Activated naive CD4-positive, alpha-beta T cell treated with anti-CD3 and anti-CD28 coated beads for 36 hours (primary cell): ENCODE results near the gene UGT1A3. TPM values are rescaled to one million over a fixed set of nuclear protein-coding genes. Genes with fewer than 3 reads are reported as not detected.
"Not testable (repeated sequence)": the region's sequence is repeated elsewhere in the genome, so short reads cannot be mapped to it uniquely, and the experiment has no call there.

ENCODE experiments used
- CTCF ChIA-PET: fragments of 350-600 bp; sonication (Branson Sonifier 250); formaldehyde crosslinking; loops from one replicate; lab custom pipeline; 2021; ENCODE audit warnings: antibody characterized with exemption; lab: Charles Lee
- DNase-seq: peaks from one replicate; pipeline ENCODE4 v3.0.0-alpha.2; 2020
- H3K27ac Mint-ChIP-seq: one replicate; pipeline ENCODE4 v1.8.0; 2021; ENCODE audit warnings: mild to moderate bottlenecking, mixed read lengths
- H3K27me3 Mint-ChIP-seq: one replicate; pipeline ENCODE4 v1.8.0; 2021; ENCODE audit warnings: low read depth, mixed read lengths
- H3K36me3 Mint-ChIP-seq: one replicate; pipeline ENCODE4 v1.8.0; 2021; ENCODE audit warnings: low read depth, mixed read lengths
- H3K4me1 Mint-ChIP-seq: one replicate; pipeline ENCODE4 v1.8.0; 2021; ENCODE audit warnings: low read depth, mixed read lengths
- H3K4me3 Mint-ChIP-seq: one replicate; pipeline ENCODE4 v1.8.0; 2021; ENCODE audit warnings: mild to moderate bottlenecking, moderate library complexity, mixed read lengths
- H3K9me3 Mint-ChIP-seq: one replicate; pipeline ENCODE4 v1.8.0; 2021; ENCODE audit warnings: mixed read lengths
- intact Hi-C: fragments of 100-400 bp; cut with micrococcal nuclease; formaldehyde crosslinking; loops from one replicate; pipeline ENCODE4 v1.15.1; 2023
- total RNA-seq, 2 experiments: library from RNA; stranded (reverse); gene quantifications; one replicate each; pipeline ENCODE4 v1.2.3, GENCODE V29; 2021

UGT1A3 gene
- total RNA-seq, 2 experiments from 2014 or later = not detected

DNA sequence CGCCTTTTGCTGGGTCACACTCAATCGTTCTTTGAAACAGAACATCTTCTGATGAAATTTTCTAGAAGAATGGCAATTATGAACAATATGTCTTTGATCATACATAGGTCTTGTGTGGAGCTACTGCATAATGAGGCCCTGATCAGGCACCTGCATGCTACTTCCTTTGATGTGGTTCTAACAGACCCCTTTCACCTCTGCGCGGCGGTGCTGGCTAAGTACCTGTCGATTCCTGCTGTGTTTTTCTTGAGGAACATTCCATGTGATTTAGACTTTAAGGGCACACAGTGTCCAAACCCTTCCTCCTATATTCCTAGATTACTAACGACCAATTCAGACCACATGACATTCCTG, 15.6 kb upstream of the UGT1A3 start:
- intact Hi-C loops = no loop called here
- CTCF ChIA-PET = no interaction called here
- Mint-ChIP-seq H3K36me3 (no peaks in the 10 kb centered on the region), H3K27ac (no peak overlapping the region), H3K9me3 (no peaks in the 10 kb centered on the region), H3K4me3 (no peak overlapping the region), H3K27me3 (peaks cover 12% of the 10 kb centered on the region), H3K4me1 (no peaks in the 10 kb centered on the region)
- no peak for DNase-seq

DNA sequence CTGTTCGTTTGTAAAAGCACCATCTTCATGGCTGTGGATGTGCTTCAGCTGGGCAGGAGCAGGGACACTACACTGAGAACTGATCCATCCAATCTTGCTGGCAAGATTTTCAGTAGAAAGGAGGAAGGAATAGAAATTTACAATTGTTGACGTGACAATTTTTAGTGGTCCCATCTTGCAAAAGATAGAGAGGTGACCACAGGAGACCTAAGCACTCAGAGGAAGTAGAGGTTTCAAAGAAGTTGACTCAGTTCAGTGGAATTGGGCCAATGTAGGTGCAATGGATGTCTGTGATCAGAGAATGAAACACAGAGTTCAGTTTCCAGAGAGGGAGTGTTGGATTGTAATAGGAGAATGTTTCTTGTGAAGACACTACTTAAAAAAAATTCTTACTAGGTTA, 14.7 kb upstream of the UGT1A3 start:
- H3K9me3 Mint-ChIP-seq = no peaks in the 10 kb centered on the region
- H3K27me3 Mint-ChIP-seq = peaks cover 15% of the 10 kb centered on the region
- intact Hi-C loops = no loop called here
- H3K4me3 Mint-ChIP-seq = no peak overlapping the region
- H3K36me3 Mint-ChIP-seq = no peaks in the 10 kb centered on the region
- no peaks in the 10 kb centered on the region for H3K4me1 Mint-ChIP-seq
- CTCF ChIA-PET = no interaction called here
- no peak for DNase-seq
- no peak overlapping the region for H3K27ac Mint-ChIP-seq

DNA sequence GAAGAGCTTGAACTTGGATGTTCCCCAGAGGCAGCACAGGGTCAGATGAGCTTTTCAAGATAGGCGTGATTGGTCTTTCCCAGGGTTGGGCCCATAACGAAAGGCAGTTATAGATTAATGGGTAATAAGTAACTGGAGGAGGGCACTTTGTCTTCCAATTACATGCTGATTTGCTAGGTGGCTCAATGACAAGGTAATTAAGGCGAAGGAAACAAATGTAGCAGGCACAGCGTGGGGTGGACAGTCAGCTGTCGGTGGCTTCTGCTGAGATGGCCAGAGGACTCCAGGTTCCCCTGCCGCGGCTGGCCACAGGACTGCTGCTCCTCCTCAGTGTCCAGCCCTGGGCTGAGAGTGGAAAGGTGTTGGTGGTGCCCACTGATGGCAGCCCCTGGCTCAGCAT, 10.3 kb upstream of the UGT1A3 start, which contains the start of gene UGT1A4:
TSS of gene UGT1A4 (plus strand) at position 185 of the 400 bp plus-strand sequence. CDS start at position 270, 85 bp downstream.
- Mint-ChIP-seq H3K36me3 (no peaks in the 10 kb centered on the region), H3K9me3 (no peaks in the 10 kb centered on the region), H3K27me3 (peaks cover 15% of the 10 kb centered on the region), H3K4me3 (no peak within 1 kb of the TSS), H3K4me1 (no peaks in the 10 kb centered on the region), H3K27ac (no peak within 1 kb of the TSS)
- intact Hi-C loops = no loop called here
- CTCF ChIA-PET = no interaction called here
- no peak for DNase-seq

DNA sequence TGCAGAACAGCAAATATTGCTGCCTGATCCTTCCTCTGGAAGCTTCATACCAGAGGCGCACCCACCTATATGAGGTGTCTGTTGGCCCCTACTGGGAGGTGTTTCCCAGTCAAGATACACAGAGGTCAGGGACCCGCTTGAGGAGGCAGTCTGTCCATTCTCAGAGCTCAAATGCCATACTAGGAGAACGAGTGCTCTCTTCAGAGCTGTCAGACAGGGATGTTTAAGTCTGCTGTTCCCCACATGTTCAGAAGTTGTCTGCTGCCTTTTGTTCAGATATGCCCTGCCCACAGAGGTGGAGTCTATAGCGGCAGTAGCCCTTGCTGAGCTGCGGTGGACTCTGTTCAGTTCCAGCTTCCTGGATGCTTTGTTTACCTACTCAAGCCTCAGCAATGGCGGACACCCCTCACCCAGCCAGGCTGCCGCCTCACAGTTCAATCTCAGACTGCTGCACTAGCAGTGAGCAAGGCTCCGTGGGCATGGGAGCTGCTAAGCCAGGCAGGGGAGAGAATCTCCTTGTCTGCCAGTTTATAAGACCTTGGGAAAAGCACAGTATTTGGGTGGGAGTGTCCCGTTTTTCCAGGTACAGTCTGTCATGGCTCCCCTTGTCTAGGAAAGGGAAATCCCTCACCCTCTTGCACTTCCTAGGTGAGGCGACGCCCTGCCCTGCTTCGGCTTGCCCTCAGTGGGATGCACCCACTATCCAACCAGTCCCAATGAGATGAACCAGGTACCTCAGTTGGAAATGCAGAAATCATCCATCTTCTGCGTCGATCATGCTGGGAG, 8.2 kb downstream of the UGT1A3 start:
- H3K27ac Mint-ChIP-seq, intact Hi-C loops, CTCF ChIA-PET, H3K4me1 Mint-ChIP-seq, DNase-seq, H3K9me3 Mint-ChIP-seq, H3K36me3 Mint-ChIP-seq, H3K4me3 Mint-ChIP-seq: not testable (repeated sequence)
- H3K27me3 Mint-ChIP-seq = peaks cover 10% of the 10 kb centered on the region

DNA sequence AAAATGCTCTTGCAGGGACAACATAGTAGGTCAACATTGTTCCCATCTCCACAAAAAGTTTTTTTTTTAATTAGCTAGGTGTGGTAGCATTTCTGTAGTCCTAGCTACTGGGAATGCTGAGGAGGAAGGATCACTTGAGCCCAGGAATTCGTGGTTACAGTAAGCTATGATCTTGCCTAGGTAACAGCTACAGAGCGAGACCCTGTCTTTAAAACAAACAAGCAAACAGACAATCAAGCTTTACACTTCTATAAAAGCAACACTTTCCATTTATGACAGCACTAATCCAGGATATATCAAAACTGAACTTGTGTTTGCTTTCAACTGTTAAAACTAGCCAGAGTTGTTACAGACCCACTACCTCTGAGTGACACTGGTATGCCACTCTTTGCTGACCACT, 12.0 kb downstream of the UGT1A3 start:
- Mint-ChIP-seq H3K4me3 (no peak overlapping the region), H3K36me3 (no peaks in the 10 kb centered on the region), H3K27ac (no peak overlapping the region), H3K9me3 (no peaks in the 10 kb centered on the region), H3K4me1 (no peaks in the 10 kb centered on the region), H3K27me3 (peaks cover 8% of the 10 kb centered on the region)
- no peak for DNase-seq
- intact Hi-C loops = no loop called here
- CTCF ChIA-PET = interaction anchor here (0.7 kb wide), 1 partner anchor 783 kb away, joined by 3 read pairs; no protein-coding TSS in a partner anchor

DNA sequence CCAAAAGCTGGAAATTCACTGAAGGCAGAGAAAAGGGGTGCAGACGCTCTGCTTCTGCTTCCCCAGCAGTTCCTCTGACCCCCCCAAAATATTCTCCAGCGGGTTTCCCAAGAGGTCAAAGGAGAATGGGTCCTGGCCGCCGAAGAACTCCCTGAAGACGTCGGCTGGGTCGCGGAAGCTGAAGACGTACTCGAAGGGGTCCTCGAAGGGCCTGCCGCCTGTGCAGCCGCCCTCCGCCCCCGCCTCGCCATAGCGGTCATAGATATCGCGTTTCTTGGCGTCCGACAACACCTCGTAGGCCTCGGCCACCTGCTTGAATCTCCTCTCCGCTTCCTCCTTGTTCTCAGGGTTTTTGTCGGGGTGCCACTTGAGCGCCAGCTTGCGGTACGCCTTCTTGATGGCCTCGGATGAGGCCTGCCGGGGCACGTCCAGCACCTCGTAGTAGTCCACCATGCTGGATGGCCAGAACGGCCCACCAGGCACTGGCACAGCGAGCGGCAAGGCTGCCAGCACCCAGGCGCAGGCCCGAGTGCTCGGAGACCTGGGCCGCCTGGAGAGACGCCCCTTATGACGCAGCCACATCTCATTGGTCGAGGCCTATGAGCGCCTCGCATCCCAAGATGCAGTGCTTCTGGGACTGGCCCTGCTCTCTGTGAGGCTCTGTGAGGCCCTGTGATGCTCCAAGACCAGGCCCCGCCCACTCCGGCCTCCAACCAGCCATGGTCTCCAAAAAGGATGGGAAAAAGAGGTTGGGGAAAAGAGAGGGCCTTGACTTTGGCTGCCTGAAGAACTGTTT, 14.8 kb downstream of the UGT1A3 start:
- intact Hi-C loops = no loop called here
- no peak overlapping the region for H3K27ac Mint-ChIP-seq
- CTCF ChIA-PET = no interaction called here
- no peaks in the 10 kb centered on the region for H3K4me1 Mint-ChIP-seq
- no peaks in the 10 kb centered on the region for H3K9me3 Mint-ChIP-seq
- H3K4me3 Mint-ChIP-seq = no peak overlapping the region
- H3K36me3 Mint-ChIP-seq = no peaks in the 10 kb centered on the region
- peaks cover 7% of the 10 kb centered on the region for H3K27me3 Mint-ChIP-seq
- DNase-seq = no peak

GRCh38 chr2:233745073-233745755, 16.4 kb downstream of the UGT1A3 start:
- H3K4me3 Mint-ChIP-seq = no peak overlapping the region
- CTCF ChIA-PET = no interaction called here
- no peaks in the 10 kb centered on the region for H3K36me3 Mint-ChIP-seq
- intact Hi-C loops = no loop called here
- no peak for DNase-seq
- no peaks in the 10 kb centered on the region for H3K4me1 Mint-ChIP-seq
- H3K27ac Mint-ChIP-seq = no peak overlapping the region
- peaks cover 7% of the 10 kb centered on the region for H3K27me3 Mint-ChIP-seq
- peaks cover 1% of the 10 kb centered on the region for H3K9me3 Mint-ChIP-seq

- H3K4me3 Mint-ChIP-seq, CTCF ChIA-PET, DNase-seq, H3K27ac Mint-ChIP-seq, H3K9me3 Mint-ChIP-seq, H3K4me1 Mint-ChIP-seq, intact Hi-C loops, H3K27me3 Mint-ChIP-seq, H3K36me3 Mint-ChIP-seq: not testable (repeated sequence)
Observed at GRCh38 chr2:233745838-233746237, 17.0 kb downstream of the UGT1A3 start.

GRCh38 chr2:233746475-233747282, 17.8 kb downstream of the UGT1A3 start:
- no peak for DNase-seq
- peaks cover 4% of the 10 kb centered on the region for H3K9me3 Mint-ChIP-seq

DNA sequence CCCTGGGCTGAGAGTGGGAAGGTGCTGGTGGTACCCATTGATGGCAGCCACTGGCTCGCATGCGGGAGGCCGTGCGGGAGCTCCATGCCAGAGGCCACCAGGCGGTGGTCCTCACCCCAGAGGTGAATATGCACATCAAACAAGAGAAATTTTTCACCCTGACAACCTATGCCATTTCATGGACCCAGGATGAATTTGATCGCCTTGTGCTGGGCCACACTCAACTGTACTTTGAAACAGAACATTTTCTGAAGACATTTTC, 18.4 kb downstream of the UGT1A3 start:
- Mint-ChIP-seq H3K4me1 (no peaks in the 10 kb centered on the region), H3K4me3 (no peak overlapping the region), H3K27ac (no peak overlapping the region), H3K27me3 (peaks cover 5% of the 10 kb centered on the region), H3K9me3 (peaks cover 4% of the 10 kb centered on the region), H3K36me3 (no peaks in the 10 kb centered on the region)
- DNase-seq = no peak
- CTCF ChIA-PET = no interaction called here
- intact Hi-C loops = no loop called here

More at GRCh38 chr2:233746475-233747282, 17.8 kb downstream of the UGT1A3 start:
- no peaks in the 10 kb centered on the region for H3K36me3 Mint-ChIP-seq
- peaks cover 5% of the 10 kb centered on the region for H3K27me3 Mint-ChIP-seq
- intact Hi-C loops = no loop called here
- H3K4me3 Mint-ChIP-seq = no peak overlapping the region
- H3K27ac Mint-ChIP-seq = no peak overlapping the region
- H3K4me1 Mint-ChIP-seq = no peaks in the 10 kb centered on the region
- CTCF ChIA-PET = no interaction called here

GRCh38 chr2:233750689-233751088, 21.8 kb downstream of the UGT1A3 start:
- H3K4me1 Mint-ChIP-seq, intact Hi-C loops: not testable (repeated sequence)

More at GRCh38 chr2:233750689-233751088, 21.8 kb downstream of the UGT1A3 start:
- H3K27ac Mint-ChIP-seq, H3K4me3 Mint-ChIP-seq, DNase-seq, H3K36me3 Mint-ChIP-seq, CTCF ChIA-PET, H3K9me3 Mint-ChIP-seq: not testable (repeated sequence)
- H3K27me3 Mint-ChIP-seq = peaks cover 12% of the 10 kb centered on the region
